NB4 (cell line): Measurements from ENCODE around the gene REN.

ENCODE experiments used
- DNase-seq: peaks from one replicate; pipeline ENCODE4 v3.0.0; 2010; ENCODE audit warnings: low read depth
- H3K4me3 ChIP-seq: one replicate; pipeline ENCODE4 v1.5.1; 2011; ENCODE audit warnings: mild to moderate bottlenecking, low read depth, low read length, moderate library complexity
- CTCF ChIP-seq: IDR thresholded peaks from one replicate; pipeline ENCODE4 v1.5.1; 2012; ENCODE audit warnings: low read depth, low read length
- MAX ChIP-seq: IDR thresholded peaks from 2 replicates; pipeline ENCODE4 v1.6.1; 2011; ENCODE audit warnings: low read depth, low read length
- MYC ChIP-seq: IDR thresholded peaks from 2 replicates; pipeline ENCODE4 v1.6.1; 2011; ENCODE audit warnings: low read depth, low read length
- POLR2A ChIP-seq: IDR thresholded peaks from 2 replicates; pipeline ENCODE4 v1.6.1; 2011; ENCODE audit warnings: mild to moderate bottlenecking; ENCODE audit not compliant: insufficient read length; ENCODE audit errors: extremely low read depth

The REN gene

GRCh38 chr1:204132718-204133117, 33.4 kb downstream of the REN start:
- no peak for DNase-seq
- no peak overlapping the region for H3K4me3 ChIP-seq
- TF ChIP-seq POLR2A = no peak
- no peak for TF ChIP-seq CTCF
- TF ChIP-seq MAX = no peak
- no peak for TF ChIP-seq MYC

- TF ChIP-seq MAX (no peak), POLR2A (no peak), MYC (no peak), CTCF (no peak)
- H3K4me3 ChIP-seq = no peak overlapping the region
- no peak for DNase-seq
Observed at GRCh38 chr1:204131978-204132377, 34.2 kb downstream of the REN start.

- TF ChIP-seq MYC = no peak
- TF ChIP-seq MAX = no peak
- no peak for TF ChIP-seq CTCF
- TF ChIP-seq POLR2A = no peak
- no peak overlapping the region for H3K4me3 ChIP-seq
- no peak for DNase-seq
Observed at GRCh38 chr1:204130981-204131892, 34.9 kb downstream of the REN start.

GRCh38 chr1:204130178-204130577, 36.0 kb downstream of the REN start:
- TF ChIP-seq MAX = no peak
- no peak for TF ChIP-seq MYC
- TF ChIP-seq CTCF = no peak
- no peak for TF ChIP-seq POLR2A
- DNase-seq = no peak
- H3K4me3 ChIP-seq = no peak overlapping the region

- TF ChIP-seq MAX = no peak
- peak; percentile 76 for TF ChIP-seq CTCF
- DNase-seq = peak; percentile 64
- H3K4me3 ChIP-seq = no peak overlapping the region
Observed at GRCh38 chr1:204128964-204129896, 36.9 kb downstream of the REN start.
